ENCODE measurements around the gene MYOZ1. TPM values are rescaled to one million over a fixed set of nuclear protein-coding genes. Genes with fewer than 3 reads are reported as not detected.
"Not testable (repeated sequence)": the region's sequence is repeated elsewhere in the genome, so short reads cannot be mapped to it uniquely, and the experiment has no call there.

MYOZ1 gene, protein sequence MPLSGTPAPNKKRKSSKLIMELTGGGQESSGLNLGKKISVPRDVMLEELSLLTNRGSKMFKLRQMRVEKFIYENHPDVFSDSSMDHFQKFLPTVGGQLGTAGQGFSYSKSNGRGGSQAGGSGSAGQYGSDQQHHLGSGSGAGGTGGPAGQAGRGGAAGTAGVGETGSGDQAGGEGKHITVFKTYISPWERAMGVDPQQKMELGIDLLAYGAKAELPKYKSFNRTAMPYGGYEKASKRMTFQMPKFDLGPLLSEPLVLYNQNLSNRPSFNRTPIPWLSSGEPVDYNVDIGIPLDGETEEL
- polyA plus RNA-seq, result under 1 TPM; 0.34 to 0.49 (median 0.45) TPM

DNA sequence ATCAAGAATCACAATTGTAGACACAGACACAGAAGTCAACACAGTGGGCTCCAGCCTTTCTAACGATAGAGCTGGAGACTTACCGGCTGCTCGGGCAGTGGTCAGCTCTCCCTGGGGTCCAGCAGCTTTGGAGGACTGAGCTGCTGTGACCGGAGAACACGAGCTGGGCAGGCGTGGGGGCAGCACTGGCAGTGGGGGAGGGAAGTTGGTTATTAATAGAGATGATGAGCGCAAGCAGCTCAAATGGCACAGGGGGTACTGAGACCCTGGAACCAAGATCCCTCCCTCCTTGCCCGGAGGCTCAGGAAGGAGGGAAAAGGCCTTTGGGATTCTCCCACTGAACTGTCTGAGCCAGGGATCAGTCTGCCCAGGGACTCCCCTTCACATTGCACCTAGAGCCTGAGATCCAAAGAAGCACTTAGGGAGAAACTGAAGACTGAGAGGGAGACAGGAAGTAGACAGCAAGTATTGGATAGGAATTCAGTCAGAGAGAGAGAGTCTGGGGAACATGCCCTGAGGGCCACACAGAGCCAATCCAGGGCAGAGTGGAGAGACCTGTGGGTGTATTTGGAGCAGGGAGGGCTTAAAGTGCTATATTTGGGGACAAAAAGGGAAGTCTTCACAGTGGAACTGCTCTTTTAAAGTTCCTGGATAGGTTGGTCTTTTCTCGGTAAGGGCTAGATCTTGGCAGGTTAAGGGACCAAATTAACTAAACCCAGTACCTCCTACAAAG, at the start of gene MYOZ1:
MYOZ1 (minus strand) TSS at position 147 of the 733 bp plus-strand sequence. CDS start 1,457 bp downstream, outside the sequence.
- 69 to 75% (median 72%) methylated on average over 9 of the region's 9 CpGs for WGBS, 3 donors
- H3K27ac ChIP-seq (ENCODE audit: low read depth, low read length), result no peak within 1 kb of the TSS

DNA sequence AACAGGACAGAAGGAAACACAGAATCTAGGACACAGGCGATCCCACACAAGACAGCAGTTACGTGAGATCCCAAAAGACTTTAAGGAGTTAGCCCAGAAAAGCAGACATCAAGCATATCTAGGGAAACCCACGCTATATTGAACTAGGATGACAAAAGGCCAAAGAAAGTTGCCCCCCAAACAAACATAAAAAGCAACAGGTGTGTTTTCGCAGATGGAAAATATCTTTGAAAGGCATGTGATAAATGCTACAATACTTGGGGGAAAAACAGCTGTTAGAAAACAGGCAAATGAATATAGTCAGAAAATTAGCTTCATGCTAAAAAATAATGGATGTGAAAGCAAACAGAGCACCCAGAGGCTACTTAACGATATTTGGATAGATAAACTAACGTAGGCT, 49.5 kb upstream of the MYOZ1 start:
- H3K27ac ChIP-seq (ENCODE audit: low read depth, low read length), result not testable (repeated sequence)
- WGBS, 3 donors, result 86 to 97% (median 94%) methylated on average over 6 of the region's 6 CpGs

GRCh38 chr10:73689596-73689995, 48.3 kb upstream of the MYOZ1 start:
- not testable (repeated sequence) for H3K27ac ChIP-seq (ENCODE audit: low read depth, low read length)
- 95 to 100% (median 98%) methylated on average over 7 to 25 of the region's 28 CpGs for WGBS, 3 donors

DNA sequence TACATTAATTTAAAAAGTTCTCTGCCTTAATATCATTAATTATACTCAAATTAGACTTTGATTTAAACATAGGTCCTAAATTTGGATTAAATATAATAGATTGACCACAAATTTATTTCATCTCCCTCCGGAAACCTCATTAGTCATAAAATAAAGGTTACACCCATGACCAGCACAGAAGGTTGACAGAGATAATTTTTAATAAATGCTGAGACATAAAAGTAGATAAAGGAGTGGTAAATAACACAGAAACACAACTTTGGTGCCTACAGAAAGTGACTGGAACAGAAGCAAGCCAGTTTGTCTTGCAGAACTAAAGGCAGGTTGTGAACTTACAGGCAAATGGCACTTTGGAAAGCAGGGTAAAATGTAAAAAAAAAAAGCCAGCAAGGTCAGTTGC, 46.4 kb upstream of the MYOZ1 start:
- WGBS, 3 donors, result 80 to 93% (median 83%) methylated on average over 1 of the region's 1 CpG

GRCh38 chr10:73674546-73674945, 33.3 kb upstream of the MYOZ1 start:
- 68 to 93% (median 91%) methylated on average over 5 to 14 of the region's 20 CpGs for WGBS, 3 donors

More for the DNA sequence above, 46.4 kb upstream of the MYOZ1 start:
- H3K27ac ChIP-seq (ENCODE audit: low read depth, low read length), result not testable (repeated sequence)

GRCh38 chr10:73668378-73668777, 27.1 kb upstream of the MYOZ1 start:
- H3K27ac ChIP-seq (ENCODE audit: low read depth, low read length), result not testable (repeated sequence)
- 81 to 97% (median 91%) methylated on average over 3 of the region's 4 CpGs for WGBS, 3 donors

More at GRCh38 chr10:73674546-73674945, 33.3 kb upstream of the MYOZ1 start:
- not testable (repeated sequence) for H3K27ac ChIP-seq (ENCODE audit: low read depth, low read length)

GRCh38 chr10:73666153-73666809, 25.0 kb upstream of the MYOZ1 start:
- WGBS, 3 donors, result 42 to 72% (median 65%) methylated on average over 4 of the region's 5 CpGs
- not testable (repeated sequence) for H3K27ac ChIP-seq (ENCODE audit: low read depth, low read length)

GRCh38 chr10:73665581-73665980, 24.3 kb upstream of the MYOZ1 start:
- 77 to 95% (median 93%) methylated on average over 2 to 3 of the region's 3 CpGs for WGBS, 3 donors
- not testable (repeated sequence) for H3K27ac ChIP-seq (ENCODE audit: low read depth, low read length)

DNA sequence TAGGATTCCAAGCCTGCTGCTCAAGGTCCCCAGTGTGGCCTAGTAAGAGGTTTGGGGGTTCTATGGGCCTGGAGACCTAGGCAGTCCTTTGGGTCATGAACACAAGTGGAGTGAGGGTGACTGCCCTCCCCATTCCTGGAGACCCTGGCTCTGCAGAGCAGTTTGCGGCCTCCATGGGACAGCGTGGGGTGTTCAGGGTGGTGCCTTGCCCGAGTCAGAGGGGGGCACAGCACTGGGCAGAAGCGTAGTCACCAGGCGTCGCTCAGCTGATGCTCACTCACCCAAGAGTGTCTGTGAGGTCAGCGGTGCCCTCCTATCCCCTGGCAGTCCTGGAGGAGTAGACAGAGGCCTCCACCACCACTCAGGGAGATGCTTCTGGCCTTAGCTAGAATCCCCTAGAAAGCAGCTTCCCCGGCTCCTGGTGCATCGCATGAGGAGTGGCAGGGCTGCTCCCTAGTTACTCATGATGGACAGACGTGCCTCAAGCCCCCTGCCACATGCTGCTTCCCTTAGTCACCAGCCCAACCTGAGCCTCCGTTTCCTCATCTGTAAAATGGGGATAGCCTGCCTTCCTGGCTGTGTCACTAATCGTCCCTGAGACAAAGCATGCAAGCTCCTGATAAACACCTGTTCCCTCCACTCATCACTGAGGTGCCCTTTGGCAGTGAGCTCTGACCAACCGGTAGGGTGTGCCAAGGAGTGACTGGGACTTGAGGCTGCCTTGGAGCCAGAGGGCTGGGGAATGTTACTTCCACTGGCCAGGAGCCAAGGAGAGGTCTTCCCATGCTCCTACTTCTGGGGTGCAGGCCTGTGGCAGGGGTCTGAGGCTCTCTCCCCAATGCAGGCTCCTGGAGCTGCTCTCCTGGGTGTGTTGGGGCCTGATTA, 23.1 kb upstream of the MYOZ1 start:
- not testable (repeated sequence) for H3K27ac ChIP-seq (ENCODE audit: low read depth, low read length)
- WGBS, 3 donors, result 80 to 84% (median 83%) methylated on average over 11 to 13 of the region's 13 CpGs

GRCh38 chr10:73663621-73664020, 22.3 kb upstream of the MYOZ1 start:
- 68 to 84% (median 83%) methylated on average over 9 to 10 of the region's 10 CpGs for WGBS, 3 donors
- H3K27ac ChIP-seq (ENCODE audit: low read depth, low read length), result not testable (repeated sequence)

DNA sequence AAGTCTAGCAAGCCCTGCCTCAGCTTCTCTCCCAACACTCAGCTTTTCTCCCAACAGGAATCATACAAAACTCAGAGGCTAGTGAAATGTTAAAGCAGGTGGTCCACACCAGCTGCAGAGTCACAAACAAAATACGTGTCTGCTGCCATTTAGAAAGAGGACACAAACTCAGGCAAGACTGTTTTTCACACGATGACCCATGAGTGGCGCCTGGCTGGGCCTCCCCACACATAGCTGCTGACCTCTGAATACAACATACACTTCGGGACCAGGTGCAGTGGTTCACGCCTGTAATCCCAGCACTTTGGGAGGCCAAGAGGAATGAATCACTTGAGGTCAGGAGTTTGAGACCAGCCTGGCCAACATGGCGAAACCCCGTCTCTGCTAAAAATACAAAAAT, 21.4 kb upstream of the MYOZ1 start:
- not testable (repeated sequence) for H3K27ac ChIP-seq (ENCODE audit: low read depth, low read length)
- WGBS, 3 donors, result 80 to 86% (median 85%) methylated on average over 7 of the region's 7 CpGs

GRCh38 chr10:73655990-73656298, 14.7 kb upstream of the MYOZ1 start, which contains the start of gene SYNPO2L:
Gene SYNPO2L (minus strand): TSS chr10:73656029. CDS start chr10:73655922, 107 bp downstream.
- H3K27ac ChIP-seq (ENCODE audit: low read depth, low read length), result no peak within 1 kb of the TSS
- WGBS, 3 donors, result 65 to 73% (median 67%) methylated on average over 5 of the region's 5 CpGs

DNA sequence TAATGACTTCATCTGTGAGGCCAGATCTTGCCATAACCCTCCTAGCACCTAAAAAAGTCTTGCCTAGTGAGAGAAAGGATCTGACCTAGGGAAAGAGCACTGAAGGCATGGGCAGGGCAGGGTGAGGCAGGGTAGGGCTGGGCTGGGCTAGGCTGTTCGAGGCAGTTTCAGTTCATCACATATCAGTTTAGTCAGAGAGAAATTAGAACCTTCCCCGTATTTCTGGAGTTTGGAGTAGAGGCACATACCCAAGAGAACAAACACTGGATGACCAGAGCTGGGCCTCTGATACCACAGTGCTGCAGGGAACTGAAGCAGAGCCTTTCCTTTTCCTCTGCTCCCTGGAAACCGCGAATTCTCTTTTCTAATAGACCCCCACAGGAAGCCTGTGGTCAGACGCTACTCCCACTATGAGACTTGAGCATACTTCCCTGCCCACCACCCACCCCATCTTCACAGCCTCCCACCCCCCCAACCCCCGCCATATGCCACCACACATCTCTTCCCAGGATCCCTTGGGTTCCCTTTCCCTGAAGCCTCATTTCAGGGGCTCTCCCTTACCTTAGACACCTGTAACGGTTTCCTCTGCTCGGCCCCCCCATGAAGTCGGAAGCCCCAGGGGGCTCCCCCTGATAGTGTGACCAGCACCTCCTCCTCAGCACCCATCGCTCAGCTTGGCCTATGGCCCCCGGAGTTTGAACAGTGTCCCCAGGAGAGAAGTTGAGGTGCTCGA, 14.1 kb upstream of the MYOZ1 start:
- 60 to 86% (median 68%) methylated on average over 12 of the region's 12 CpGs for WGBS, 3 donors
- no peak overlapping the region for H3K27ac ChIP-seq (ENCODE audit: low read depth, low read length)

GRCh38 chr10:73653701-73654100, 12.4 kb upstream of the MYOZ1 start:
- 64 to 72% (median 68%) methylated on average over 3 of the region's 3 CpGs for WGBS, 3 donors
- H3K27ac ChIP-seq (ENCODE audit: low read depth, low read length), result no peak overlapping the region

- WGBS, 3 donors, result 84% methylated on average over 11 of the region's 11 CpGs
Measured at GRCh38 chr10:73653195-73653594, 11.9 kb upstream of the MYOZ1 start.

GRCh38 chr10:73650537-73651331, 9.5 kb upstream of the MYOZ1 start:
- 72 to 76% (median 72%) methylated on average over 5 of the region's 5 CpGs for whole genome bisulfite sequencing, 3 donors
- H3K27ac ChIP-seq (ENCODE audit: low read depth, low read length), result no peak overlapping the region

More at GRCh38 chr10:73653195-73653594, 11.9 kb upstream of the MYOZ1 start:
- no peak overlapping the region for H3K27ac ChIP-seq (ENCODE audit: low read depth, low read length)
